HL-60 (cell line): ENCODE measurements around the gene BUB1.
"Not testable (repeated sequence)": the region's sequence is repeated elsewhere in the genome, so short reads cannot be mapped to it uniquely, and the experiment has no call there.

Source experiments
- DNase-seq, 2 experiments: peaks; one replicate each; pipeline ENCODE4 v3.0.0-alpha.2; 2010 to 2020; ENCODE audit warnings: low read depth in 1 of 2, low spot score in 1 of 2
- H3K27ac ChIP-seq: fragments of 250-450 bp; sonication (Bioruptor Pico); replicated peaks from 2 replicates; pipeline ENCODE4 v1.5.1; 2020; ENCODE audit warnings: mild to moderate bottlenecking, moderate library complexity
- H3K27me3 ChIP-seq: fragments of 250-450 bp; sonication (Bioruptor Pico); 2 replicates; pipeline ENCODE4 v1.5.1; 2021; ENCODE audit warnings: mild to moderate bottlenecking, moderate library complexity; ENCODE audit not compliant: insufficient read depth, poor library complexity, severe bottlenecking
- H3K4me3 ChIP-seq: replicated peaks from 2 replicates; pipeline ENCODE4 v1.5.1; 2011; ENCODE audit warnings: mild to moderate bottlenecking, control low read depth, low read length; ENCODE audit not compliant: insufficient read depth
- GABPA ChIP-seq: IDR thresholded peaks from 2 replicates; pipeline ENCODE4 v1.6.1; 2012; ENCODE audit warnings: low read depth
- POLR2AphosphoS5 ChIP-seq: IDR thresholded peaks from 2 replicates; pipeline ENCODE4 v1.6.1; 2012; ENCODE audit warnings: low read depth
- SPI1 ChIP-seq: IDR thresholded peaks from 2 replicates; pipeline ENCODE4 v1.6.1; 2012; ENCODE audit warnings: low read depth, mild to moderate bottlenecking, borderline replicate concordance
- TF ChIP-seq, protein P1 (sequence below): IDR thresholded peaks from one replicate; pipeline ENCODE4 v1.5.1; 2011; ENCODE audit warnings: low read length, control low read depth, inconsistent platforms; ENCODE audit not compliant: insufficient read depth
- TF ChIP-seq, protein P2 (sequence below): IDR thresholded peaks from 2 replicates; pipeline ENCODE4 v1.6.1; 2012; ENCODE audit warnings: low read depth; ENCODE audit not compliant: insufficient replicate concordance

The BUB1 gene

GRCh38 chr2:110702514-110703380, 24.9 kb upstream of the BUB1 start:
- Histone ChIP-seq H3K27me3 (no peaks in the 10 kb centered on the region), H3K4me3 (no peak overlapping the region), H3K27ac (no peak overlapping the region; the same call in 1 of the 2 replicates)
- peak in 1 of 2 experiments; percentile 32 for DNase-seq
- TF ChIP-seq, protein P1, sequence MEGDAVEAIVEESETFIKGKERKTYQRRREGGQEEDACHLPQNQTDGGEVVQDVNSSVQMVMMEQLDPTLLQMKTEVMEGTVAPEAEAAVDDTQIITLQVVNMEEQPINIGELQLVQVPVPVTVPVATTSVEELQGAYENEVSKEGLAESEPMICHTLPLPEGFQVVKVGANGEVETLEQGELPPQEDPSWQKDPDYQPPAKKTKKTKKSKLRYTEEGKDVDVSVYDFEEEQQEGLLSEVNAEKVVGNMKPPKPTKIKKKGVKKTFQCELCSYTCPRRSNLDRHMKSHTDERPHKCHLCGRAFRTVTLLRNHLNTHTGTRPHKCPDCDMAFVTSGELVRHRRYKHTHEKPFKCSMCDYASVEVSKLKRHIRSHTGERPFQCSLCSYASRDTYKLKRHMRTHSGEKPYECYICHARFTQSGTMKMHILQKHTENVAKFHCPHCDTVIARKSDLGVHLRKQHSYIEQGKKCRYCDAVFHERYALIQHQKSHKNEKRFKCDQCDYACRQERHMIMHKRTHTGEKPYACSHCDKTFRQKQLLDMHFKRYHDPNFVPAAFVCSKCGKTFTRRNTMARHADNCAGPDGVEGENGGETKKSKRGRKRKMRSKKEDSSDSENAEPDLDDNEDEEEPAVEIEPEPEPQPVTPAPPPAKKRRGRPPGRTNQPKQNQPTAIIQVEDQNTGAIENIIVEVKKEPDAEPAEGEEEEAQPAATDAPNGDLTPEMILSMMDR: no peak
- no peak for TF ChIP-seq GABPA
- no peak for TF ChIP-seq SPI1
- TF ChIP-seq, protein P2, sequence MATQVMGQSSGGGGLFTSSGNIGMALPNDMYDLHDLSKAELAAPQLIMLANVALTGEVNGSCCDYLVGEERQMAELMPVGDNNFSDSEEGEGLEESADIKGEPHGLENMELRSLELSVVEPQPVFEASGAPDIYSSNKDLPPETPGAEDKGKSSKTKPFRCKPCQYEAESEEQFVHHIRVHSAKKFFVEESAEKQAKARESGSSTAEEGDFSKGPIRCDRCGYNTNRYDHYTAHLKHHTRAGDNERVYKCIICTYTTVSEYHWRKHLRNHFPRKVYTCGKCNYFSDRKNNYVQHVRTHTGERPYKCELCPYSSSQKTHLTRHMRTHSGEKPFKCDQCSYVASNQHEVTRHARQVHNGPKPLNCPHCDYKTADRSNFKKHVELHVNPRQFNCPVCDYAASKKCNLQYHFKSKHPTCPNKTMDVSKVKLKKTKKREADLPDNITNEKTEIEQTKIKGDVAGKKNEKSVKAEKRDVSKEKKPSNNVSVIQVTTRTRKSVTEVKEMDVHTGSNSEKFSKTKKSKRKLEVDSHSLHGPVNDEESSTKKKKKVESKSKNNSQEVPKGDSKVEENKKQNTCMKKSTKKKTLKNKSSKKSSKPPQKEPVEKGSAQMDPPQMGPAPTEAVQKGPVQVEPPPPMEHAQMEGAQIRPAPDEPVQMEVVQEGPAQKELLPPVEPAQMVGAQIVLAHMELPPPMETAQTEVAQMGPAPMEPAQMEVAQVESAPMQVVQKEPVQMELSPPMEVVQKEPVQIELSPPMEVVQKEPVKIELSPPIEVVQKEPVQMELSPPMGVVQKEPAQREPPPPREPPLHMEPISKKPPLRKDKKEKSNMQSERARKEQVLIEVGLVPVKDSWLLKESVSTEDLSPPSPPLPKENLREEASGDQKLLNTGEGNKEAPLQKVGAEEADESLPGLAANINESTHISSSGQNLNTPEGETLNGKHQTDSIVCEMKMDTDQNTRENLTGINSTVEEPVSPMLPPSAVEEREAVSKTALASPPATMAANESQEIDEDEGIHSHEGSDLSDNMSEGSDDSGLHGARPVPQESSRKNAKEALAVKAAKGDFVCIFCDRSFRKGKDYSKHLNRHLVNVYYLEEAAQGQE: no peak
- no peak for TF ChIP-seq POLR2AphosphoS5

- H3K27me3 ChIP-seq, H3K27ac ChIP-seq, DNase-seq: not testable (repeated sequence)
These were observed 20.4 kb upstream of the BUB1 start for GRCh38 chr2:110698253-110698652.

GRCh38 chr2:110695146-110695898, 17.5 kb upstream of the BUB1 start:
- not testable (repeated sequence) for DNase-seq, H3K27me3 ChIP-seq, H3K4me3 ChIP-seq, H3K27ac ChIP-seq

More at GRCh38 chr2:110698253-110698652, 20.4 kb upstream of the BUB1 start:
- not testable (repeated sequence) for H3K4me3 ChIP-seq

- Histone ChIP-seq H3K4me3 (no peak overlapping the region), H3K27ac (no peak overlapping the region), H3K27me3 (no peaks in the 10 kb centered on the region)
- TF ChIP-seq GABPA (no peak), SPI1 (no peak), POLR2AphosphoS5 (no peak)
- TF ChIP-seq, protein P1: no peak
- TF ChIP-seq, protein P2: no peak
- DNase-seq: no peak
These were observed 13.9 kb upstream of the BUB1 start for GRCh38 chr2:110691612-110692258.
